ENCODE measurements around the gene LGALS3BP.

LGALS3BP gene

DNA sequence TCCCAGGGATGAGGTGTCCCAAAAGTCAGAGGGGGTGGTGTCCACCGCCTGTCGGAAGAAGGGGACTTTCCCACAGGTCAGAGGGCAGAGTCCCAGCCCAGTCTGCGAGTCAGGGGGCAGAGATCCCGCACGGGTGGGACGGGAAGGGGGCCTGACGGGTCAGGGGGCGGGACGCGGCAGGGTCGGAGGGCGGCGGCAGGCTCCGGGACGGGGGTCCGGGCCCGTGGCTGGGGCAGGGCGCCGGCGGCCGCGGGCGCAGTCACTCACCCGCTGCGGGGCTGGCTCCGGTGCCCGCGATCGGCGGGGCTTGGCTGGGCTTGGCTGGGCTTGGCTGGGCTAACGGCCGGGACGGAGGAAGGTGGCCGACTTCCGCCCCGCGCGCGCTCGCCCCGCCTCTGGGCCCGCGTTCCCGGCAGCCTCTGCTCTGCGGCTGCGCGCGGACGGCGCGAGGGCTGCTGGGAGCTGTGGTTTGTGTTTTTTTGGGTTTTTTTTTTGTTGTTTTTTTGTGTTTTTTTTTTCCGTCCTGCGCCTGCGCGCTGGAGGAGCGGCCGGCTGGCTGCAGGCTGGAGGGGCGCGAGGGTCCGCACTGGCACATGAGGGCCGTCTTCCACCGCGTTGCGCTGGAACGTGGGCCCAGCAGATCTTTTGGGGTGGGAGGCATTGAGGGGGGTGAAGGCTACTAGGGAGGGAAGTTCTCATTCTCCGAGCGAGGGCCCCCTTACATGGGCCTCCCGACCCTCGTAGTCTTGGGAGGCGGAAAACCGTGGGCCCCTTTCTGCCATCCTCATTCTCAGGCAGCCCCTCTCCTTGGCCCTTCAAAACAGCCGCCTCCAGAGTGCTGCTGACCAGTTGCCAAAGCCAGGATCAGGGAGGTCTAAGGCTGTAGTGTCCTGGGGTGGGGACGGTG lies 29.9 kb upstream of the LGALS3BP start, which contains the start of gene CANT1:
Gene CANT1, minus strand, starts transcription at position 368 of the 907 bp plus-strand sequence. CDS start 12,142 bp downstream, outside the sequence.
- TF ChIP-seq CTCF (IDR thresholded peaks at IDR 0.05; ENCODE audit: low read length) (no peak), EZH2 (IDR thresholded peaks at IDR 0.05; ENCODE audit: borderline replicate concordance, low read length) (no peak)
- H3K9me2 ChIP-seq (ENCODE audit: low read depth, low read length): no peaks in the 10 kb centered on the region
- H3K27ac ChIP-seq (ENCODE audit: low read depth, low read length, poor library complexity, severe bottlenecking): no peak within 1 kb of the TSS
- peak within 1 kb of the TSS; percentile 92 for H3K9ac ChIP-seq (ENCODE audit: low read length)
- H4K20me1 ChIP-seq (ENCODE audit: insufficient read depth, low read length): no peaks in the 10 kb centered on the region
- H2AFZ ChIP-seq (ENCODE audit: low read length): peak within 1 kb of the TSS; percentile 51
- H3K27me3 ChIP-seq (ENCODE audit: insufficient read depth, low read length): no peaks in the 10 kb centered on the region
- H3F3A ChIP-seq (ENCODE audit: insufficient read depth, low read length): no peaks in the 10 kb centered on the region
- peaks cover 11% of the 10 kb centered on the region; the same call in 1 of the 2 replicates for H3K9me3 ChIP-seq (ENCODE audit: low read length)
- H3K36me3 ChIP-seq (ENCODE audit: insufficient read depth, low read length): no peaks in the 10 kb centered on the region
- H3K4me2 ChIP-seq (ENCODE audit: low read length): peak within 1 kb of the TSS; percentile 76
- H3K4me3 ChIP-seq (ENCODE audit: low read depth, low read length, poor library complexity, severe bottlenecking): peak within 1 kb of the TSS; percentile 93
- no peaks in the 10 kb centered on the region for H3K79me2 ChIP-seq (ENCODE audit: insufficient read depth, low read length)
- peaks cover 23% of the 10 kb centered on the region for H3K4me1 ChIP-seq (ENCODE audit: insufficient read depth, low read length, severe bottlenecking)

GRCh38 chr17:79008666-79009387 lies 29.1 kb upstream of the LGALS3BP start:
- Histone ChIP-seq H3K9me2 (ENCODE audit: low read depth, low read length) (no peaks in the 10 kb centered on the region), H3K4me2 (ENCODE audit: low read length) (peak overlapping the region; percentile 76), H3K4me1 (ENCODE audit: insufficient read depth, low read length, severe bottlenecking) (peaks cover 23% of the 10 kb centered on the region), H3K79me2 (ENCODE audit: insufficient read depth, low read length) (no peaks in the 10 kb centered on the region), H3K9ac (ENCODE audit: low read length) (peak overlapping the region; percentile 92), H3K36me3 (ENCODE audit: insufficient read depth, low read length) (no peaks in the 10 kb centered on the region), H3K4me3 (ENCODE audit: low read depth, low read length, poor library complexity, severe bottlenecking) (peak overlapping the region; percentile 93), H4K20me1 (ENCODE audit: insufficient read depth, low read length) (no peaks in the 10 kb centered on the region), H3F3A (ENCODE audit: insufficient read depth, low read length) (no peaks in the 10 kb centered on the region), H3K27ac (ENCODE audit: low read depth, low read length, poor library complexity, severe bottlenecking) (no peak overlapping the region), H3K27me3 (ENCODE audit: insufficient read depth, low read length) (no peaks in the 10 kb centered on the region), H2AFZ (ENCODE audit: low read length) (no peak overlapping the region), H3K9me3 (ENCODE audit: low read length) (peaks cover 6% of the 10 kb centered on the region; the same call in 1 of the 2 replicates)
- TF ChIP-seq CTCF (IDR thresholded peaks at IDR 0.05; ENCODE audit: low read length): no peak
- no peak for TF ChIP-seq EZH2 (IDR thresholded peaks at IDR 0.05; ENCODE audit: borderline replicate concordance, low read length)

GRCh38 chr17:79007504-79008381 lies 28.0 kb upstream of the LGALS3BP start:
- Histone ChIP-seq H3K9ac (ENCODE audit: low read length) (no peak overlapping the region), H2AFZ (ENCODE audit: low read length) (no peak overlapping the region), H3K4me2 (ENCODE audit: low read length) (peak overlapping the region; percentile 76), H3K9me3 (ENCODE audit: low read length) (no peaks in the 10 kb centered on the region), H3K79me2 (ENCODE audit: insufficient read depth, low read length) (no peaks in the 10 kb centered on the region), H3K9me2 (ENCODE audit: low read depth, low read length) (no peaks in the 10 kb centered on the region), H4K20me1 (ENCODE audit: insufficient read depth, low read length) (no peaks in the 10 kb centered on the region), H3K36me3 (ENCODE audit: insufficient read depth, low read length) (no peaks in the 10 kb centered on the region), H3K27ac (ENCODE audit: low read depth, low read length, poor library complexity, severe bottlenecking) (no peak overlapping the region), H3F3A (ENCODE audit: insufficient read depth, low read length) (no peaks in the 10 kb centered on the region), H3K4me3 (ENCODE audit: low read depth, low read length, poor library complexity, severe bottlenecking) (peak overlapping the region; percentile 93), H3K27me3 (ENCODE audit: insufficient read depth, low read length) (no peaks in the 10 kb centered on the region), H3K4me1 (ENCODE audit: insufficient read depth, low read length, severe bottlenecking) (peaks cover 23% of the 10 kb centered on the region)
- TF ChIP-seq CTCF (IDR thresholded peaks at IDR 0.05; ENCODE audit: low read length) (no peak), EZH2 (IDR thresholded peaks at IDR 0.05; ENCODE audit: borderline replicate concordance, low read length) (no peak)

Measured in OCI-LY1 (cell line).